Stimulated activated naive CD8-positive, alpha-beta T cell treated with anti-CD3 and anti-CD28 coated beads, Interleukin-15, Interleukin-2, amounts not matched to agents 100 ng/mL and 50 ng/mL, for 24 hours (primary cell): ENCODE data around the gene AFF2.

Source experiments
- H3K27ac Mint-ChIP-seq: one replicate; pipeline ENCODE4 v1.8.0; 2021; ENCODE audit warnings: mild to moderate bottlenecking, mixed read lengths
- H3K27me3 Mint-ChIP-seq: one replicate; pipeline ENCODE4 v1.8.0; 2021; ENCODE audit warnings: mixed read lengths
- H3K36me3 Mint-ChIP-seq: one replicate; pipeline ENCODE4 v1.8.0; 2021; ENCODE audit warnings: low read depth, mixed read lengths
- H3K4me1 Mint-ChIP-seq: one replicate; pipeline ENCODE4 v1.8.0; 2021; ENCODE audit warnings: low read depth, mixed read lengths
- H3K4me3 Mint-ChIP-seq: one replicate; pipeline ENCODE4 v1.8.0; 2021; ENCODE audit warnings: mild to moderate bottlenecking, mixed read lengths
- H3K9me3 Mint-ChIP-seq: one replicate; pipeline ENCODE4 v1.8.0; 2021; ENCODE audit warnings: mixed read lengths

AFF2 gene

GRCh38 chrX:148555101-148555500 is 54.7 kb downstream of the AFF2 start:
- H3K27ac Mint-ChIP-seq = no peak overlapping the region
- H3K27me3 Mint-ChIP-seq = no peaks in the 10 kb centered on the region
- H3K4me1 Mint-ChIP-seq = peaks cover 8% of the 10 kb centered on the region
- no peaks in the 10 kb centered on the region for H3K36me3 Mint-ChIP-seq
- no peaks in the 10 kb centered on the region for H3K9me3 Mint-ChIP-seq
- no peak overlapping the region for H3K4me3 Mint-ChIP-seq

GRCh38 chrX:148555571-148556243 is 55.3 kb downstream of the AFF2 start:
- no peak overlapping the region for H3K27ac Mint-ChIP-seq
- no peaks in the 10 kb centered on the region for H3K9me3 Mint-ChIP-seq
- peaks cover 8% of the 10 kb centered on the region for H3K4me1 Mint-ChIP-seq
- no peak overlapping the region for H3K4me3 Mint-ChIP-seq
- H3K27me3 Mint-ChIP-seq = no peaks in the 10 kb centered on the region
- H3K36me3 Mint-ChIP-seq = no peaks in the 10 kb centered on the region

- Mint-ChIP-seq H3K27me3 (no peaks in the 10 kb centered on the region), H3K9me3 (no peaks in the 10 kb centered on the region), H3K36me3 (no peaks in the 10 kb centered on the region), H3K4me1 (peaks cover 8% of the 10 kb centered on the region), H3K4me3 (no peak overlapping the region), H3K27ac (no peak overlapping the region)
Measured at GRCh38 chrX:148556498-148556897, 56.1 kb downstream of the AFF2 start.

- Mint-ChIP-seq H3K36me3 (no peaks in the 10 kb centered on the region), H3K9me3 (no peaks in the 10 kb centered on the region), H3K27me3 (no peaks in the 10 kb centered on the region), H3K4me1 (peaks cover 3% of the 10 kb centered on the region), H3K4me3 (no peak overlapping the region), H3K27ac (no peak overlapping the region)
Measured at GRCh38 chrX:148562846-148563245, 62.4 kb downstream of the AFF2 start.

GRCh38 chrX:148567229-148567628 is 66.8 kb downstream of the AFF2 start:
- Mint-ChIP-seq H3K36me3 (no peaks in the 10 kb centered on the region), H3K27me3 (no peaks in the 10 kb centered on the region), H3K27ac (no peak overlapping the region), H3K9me3 (no peaks in the 10 kb centered on the region), H3K4me1 (peaks cover 3% of the 10 kb centered on the region), H3K4me3 (no peak overlapping the region)

- Mint-ChIP-seq H3K36me3 (no peaks in the 10 kb centered on the region), H3K4me3 (no peak overlapping the region), H3K9me3 (no peaks in the 10 kb centered on the region), H3K27ac (no peak overlapping the region), H3K27me3 (no peaks in the 10 kb centered on the region), H3K4me1 (no peaks in the 10 kb centered on the region)
Measured at GRCh38 chrX:148567779-148568178, 67.4 kb downstream of the AFF2 start.

GRCh38 chrX:148568763-148569162 is 68.3 kb downstream of the AFF2 start:
- Mint-ChIP-seq H3K36me3 (no peaks in the 10 kb centered on the region), H3K9me3 (no peaks in the 10 kb centered on the region), H3K4me3 (no peak overlapping the region), H3K27me3 (no peaks in the 10 kb centered on the region), H3K4me1 (no peaks in the 10 kb centered on the region), H3K27ac (no peak overlapping the region)

- H3K27ac Mint-ChIP-seq = no peak overlapping the region
- no peaks in the 10 kb centered on the region for H3K4me1 Mint-ChIP-seq
- no peaks in the 10 kb centered on the region for H3K27me3 Mint-ChIP-seq
- no peaks in the 10 kb centered on the region for H3K36me3 Mint-ChIP-seq
- no peaks in the 10 kb centered on the region for H3K9me3 Mint-ChIP-seq
- H3K4me3 Mint-ChIP-seq = no peak overlapping the region
Measured at GRCh38 chrX:148572337-148572736, 71.9 kb downstream of the AFF2 start.

- H3K9me3 Mint-ChIP-seq = no peaks in the 10 kb centered on the region
- H3K27me3 Mint-ChIP-seq = no peaks in the 10 kb centered on the region
- no peaks in the 10 kb centered on the region for H3K4me1 Mint-ChIP-seq
- H3K4me3 Mint-ChIP-seq = no peak overlapping the region
- H3K27ac Mint-ChIP-seq = no peak overlapping the region
- no peaks in the 10 kb centered on the region for H3K36me3 Mint-ChIP-seq
Measured at GRCh38 chrX:148573119-148573518, 72.7 kb downstream of the AFF2 start.

GRCh38 chrX:148574237-148574973 is 74.0 kb downstream of the AFF2 start:
- Mint-ChIP-seq H3K9me3 (no peaks in the 10 kb centered on the region), H3K27me3 (no peaks in the 10 kb centered on the region), H3K27ac (no peak overlapping the region), H3K4me3 (no peak overlapping the region), H3K4me1 (no peaks in the 10 kb centered on the region), H3K36me3 (no peaks in the 10 kb centered on the region)

GRCh38 chrX:148576396-148576795 is 76.0 kb downstream of the AFF2 start:
- no peaks in the 10 kb centered on the region for H3K36me3 Mint-ChIP-seq
- no peak overlapping the region for H3K27ac Mint-ChIP-seq
- no peak overlapping the region for H3K4me3 Mint-ChIP-seq
- H3K27me3 Mint-ChIP-seq = no peaks in the 10 kb centered on the region
- no peaks in the 10 kb centered on the region for H3K9me3 Mint-ChIP-seq
- H3K4me1 Mint-ChIP-seq = no peaks in the 10 kb centered on the region

GRCh38 chrX:148577741-148578140 is 77.3 kb downstream of the AFF2 start:
- no peaks in the 10 kb centered on the region for H3K27me3 Mint-ChIP-seq

GRCh38 chrX:148580016-148580415 is 79.6 kb downstream of the AFF2 start:
- Mint-ChIP-seq H3K4me3 (no peak overlapping the region), H3K9me3 (peaks cover 7% of the 10 kb centered on the region), H3K4me1 (no peaks in the 10 kb centered on the region), H3K36me3 (no peaks in the 10 kb centered on the region), H3K27ac (no peak overlapping the region), H3K27me3 (no peaks in the 10 kb centered on the region)

More at GRCh38 chrX:148577741-148578140, 77.3 kb downstream of the AFF2 start:
- no peaks in the 10 kb centered on the region for H3K4me1 Mint-ChIP-seq
- H3K9me3 Mint-ChIP-seq = peaks cover 6% of the 10 kb centered on the region
- H3K4me3 Mint-ChIP-seq = no peak overlapping the region
- H3K36me3 Mint-ChIP-seq = no peaks in the 10 kb centered on the region
- H3K27ac Mint-ChIP-seq = no peak overlapping the region

- no peak overlapping the region for H3K4me3 Mint-ChIP-seq
- H3K9me3 Mint-ChIP-seq = peaks cover 7% of the 10 kb centered on the region
- no peaks in the 10 kb centered on the region for H3K36me3 Mint-ChIP-seq
- no peaks in the 10 kb centered on the region for H3K27me3 Mint-ChIP-seq
- no peaks in the 10 kb centered on the region for H3K4me1 Mint-ChIP-seq
- H3K27ac Mint-ChIP-seq = no peak overlapping the region
Measured at GRCh38 chrX:148582353-148582752, 81.9 kb downstream of the AFF2 start.

- H3K27me3 Mint-ChIP-seq = no peaks in the 10 kb centered on the region
- no peaks in the 10 kb centered on the region for H3K36me3 Mint-ChIP-seq
- H3K4me3 Mint-ChIP-seq = no peak overlapping the region
- no peaks in the 10 kb centered on the region for H3K9me3 Mint-ChIP-seq
- H3K4me1 Mint-ChIP-seq = no peaks in the 10 kb centered on the region
- no peak overlapping the region for H3K27ac Mint-ChIP-seq
Measured at GRCh38 chrX:148588649-148589310, 88.4 kb downstream of the AFF2 start.
